ENCODE measurements around the gene GRAMD2A.

GRAMD2A gene

DNA sequence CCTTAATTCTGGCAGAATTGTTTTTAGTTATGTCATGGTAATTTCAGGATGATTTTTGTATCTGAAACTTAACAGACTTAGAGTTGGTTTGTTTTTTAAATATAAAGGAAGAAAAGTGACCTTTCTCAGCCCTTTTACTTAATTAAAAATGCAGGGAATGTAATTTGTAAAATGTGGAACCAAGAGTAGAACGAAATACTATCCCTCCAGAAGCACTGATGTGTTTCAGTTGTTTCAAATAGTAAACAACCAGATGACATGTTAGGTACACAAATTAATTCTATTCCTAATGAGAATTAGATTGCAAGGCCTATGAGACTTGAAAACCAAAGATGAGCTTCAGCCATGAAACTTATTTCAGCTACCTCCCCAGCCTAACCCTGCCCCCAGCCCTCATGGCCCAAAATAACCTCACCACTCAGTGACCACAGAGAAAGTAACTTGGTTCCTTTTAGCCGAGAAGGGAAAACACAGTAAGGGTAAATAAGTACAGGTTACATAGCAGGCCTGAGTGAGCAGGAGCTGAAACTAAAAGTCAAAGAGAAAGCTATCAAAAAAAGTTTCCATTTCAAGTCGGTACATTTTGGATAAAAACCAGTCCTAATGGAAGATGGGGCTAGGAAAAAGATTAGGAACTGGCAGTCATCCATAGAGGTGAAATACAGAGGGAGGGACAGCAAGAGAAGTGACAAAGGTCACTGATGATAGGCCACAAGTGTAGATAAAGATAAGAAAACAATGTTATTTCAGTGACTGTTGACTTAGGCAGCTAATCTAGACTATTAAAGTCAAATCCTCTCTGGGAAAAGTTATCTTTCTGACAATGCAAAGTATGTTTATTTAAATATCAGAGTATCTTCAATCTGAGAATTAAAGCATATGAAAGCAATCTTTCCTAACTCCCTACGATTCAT lies 56.2 kb downstream of the GRAMD2A start:
- peaks cover 0 to 2% of the 10 kb centered on the region in 2 donors for H3K36me3 ChIP-seq (ENCODE audit: control insufficient read depth in 1 of 2, insufficient read depth in 2 of 2, low read length in 2 of 2)
- no peak overlapping the region for H3K27ac ChIP-seq (ENCODE audit: low read depth, low read length)
- H3K27me3 ChIP-seq (ENCODE audit: control insufficient read depth in 1 of 2, insufficient read depth in 2 of 2, low read length in 2 of 2), result no peaks in the 10 kb centered on the region
- no peak overlapping the region for H3K4me3 ChIP-seq (ENCODE audit: low read depth in 1 of 2, low read length in 2 of 2)
- peaks cover 11 to 15% of the 10 kb centered on the region in 2 donors for H3K4me1 ChIP-seq (ENCODE audit: control insufficient read depth in 1 of 2, insufficient read depth in 2 of 2, low read length in 2 of 2)
- no peaks in the 10 kb centered on the region for H3K9me3 ChIP-seq (ENCODE audit: control insufficient read depth in 1 of 2, low read length in 2 of 2)
- H3K9ac ChIP-seq (ENCODE audit: low read depth in 1 of 2, low read length in 2 of 2), result no peak overlapping the region

GRCh38 chr15:72140088-72140487 lies 57.5 kb downstream of the GRAMD2A start:
- peaks cover 11 to 15% of the 10 kb centered on the region in 2 donors for H3K4me1 ChIP-seq (ENCODE audit: control insufficient read depth in 1 of 2, insufficient read depth in 2 of 2, low read length in 2 of 2)
- H3K9me3 ChIP-seq (ENCODE audit: control insufficient read depth in 1 of 2, low read length in 2 of 2), result no peaks in the 10 kb centered on the region
- no peaks in the 10 kb centered on the region for H3K27me3 ChIP-seq (ENCODE audit: control insufficient read depth in 1 of 2, insufficient read depth in 2 of 2, low read length in 2 of 2)
- peaks cover 0 to 2% of the 10 kb centered on the region in 2 donors for H3K36me3 ChIP-seq (ENCODE audit: control insufficient read depth in 1 of 2, insufficient read depth in 2 of 2, low read length in 2 of 2)
- H3K27ac ChIP-seq (ENCODE audit: low read depth, low read length), result no peak overlapping the region
- no peak overlapping the region for H3K4me3 ChIP-seq (ENCODE audit: low read depth in 1 of 2, low read length in 2 of 2)
- no peak overlapping the region for H3K9ac ChIP-seq (ENCODE audit: low read depth in 1 of 2, low read length in 2 of 2)

GRCh38 chr15:72139667-72140066 lies 57.9 kb downstream of the GRAMD2A start:
- H3K9ac ChIP-seq (ENCODE audit: low read depth in 1 of 2, low read length in 2 of 2), result no peak overlapping the region
- peaks cover 11 to 15% of the 10 kb centered on the region in 2 donors for H3K4me1 ChIP-seq (ENCODE audit: control insufficient read depth in 1 of 2, insufficient read depth in 2 of 2, low read length in 2 of 2)
- H3K27ac ChIP-seq (ENCODE audit: low read depth, low read length), result no peak overlapping the region
- H3K9me3 ChIP-seq (ENCODE audit: control insufficient read depth in 1 of 2, low read length in 2 of 2), result no peaks in the 10 kb centered on the region
- H3K4me3 ChIP-seq (ENCODE audit: low read depth in 1 of 2, low read length in 2 of 2), result no peak overlapping the region
- no peaks in the 10 kb centered on the region for H3K27me3 ChIP-seq (ENCODE audit: control insufficient read depth in 1 of 2, insufficient read depth in 2 of 2, low read length in 2 of 2)
- peaks cover 0 to 2% of the 10 kb centered on the region in 2 donors for H3K36me3 ChIP-seq (ENCODE audit: control insufficient read depth in 1 of 2, insufficient read depth in 2 of 2, low read length in 2 of 2)

- no peak overlapping the region for H3K9ac ChIP-seq (ENCODE audit: low read depth in 1 of 2, low read length in 2 of 2)
- no peak overlapping the region for H3K27ac ChIP-seq (ENCODE audit: low read depth, low read length)
Observed at GRCh38 chr15:72136170-72137051, 61.2 kb downstream of the GRAMD2A start.

DNA sequence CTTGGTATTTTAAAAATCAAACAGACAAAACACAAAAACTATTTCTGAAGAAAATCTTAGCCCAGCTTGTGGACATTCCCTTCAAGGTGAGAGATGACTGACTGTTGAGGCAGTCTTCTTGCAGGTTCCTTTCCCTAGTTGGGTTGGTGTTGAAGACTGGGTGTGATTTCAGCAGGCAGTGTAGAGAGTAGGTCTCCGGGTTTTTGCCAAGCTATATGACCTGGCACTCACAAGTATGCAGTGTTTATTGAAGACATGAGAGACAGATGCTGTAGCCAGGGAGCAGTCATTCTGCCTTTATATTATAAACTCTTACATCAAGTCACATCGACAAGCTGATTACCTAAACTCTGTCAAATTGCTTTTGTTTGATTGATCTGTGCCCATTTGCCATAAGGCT lies 61.9 kb downstream of the GRAMD2A start:
- no peak overlapping the region for H3K9ac ChIP-seq (ENCODE audit: low read depth in 1 of 2, low read length in 2 of 2)
- peaks cover 0 to 4% of the 10 kb centered on the region in 2 donors for H3K4me1 ChIP-seq (ENCODE audit: control insufficient read depth in 1 of 2, insufficient read depth in 2 of 2, low read length in 2 of 2)
- no peaks in the 10 kb centered on the region for H3K9me3 ChIP-seq (ENCODE audit: control insufficient read depth in 1 of 2, low read length in 2 of 2)
- no peaks in the 10 kb centered on the region for H3K27me3 ChIP-seq (ENCODE audit: control insufficient read depth in 1 of 2, insufficient read depth in 2 of 2, low read length in 2 of 2)
- H3K27ac ChIP-seq (ENCODE audit: low read depth, low read length), result no peak overlapping the region
- peaks cover 0 to 2% of the 10 kb centered on the region in 2 donors for H3K36me3 ChIP-seq (ENCODE audit: control insufficient read depth in 1 of 2, insufficient read depth in 2 of 2, low read length in 2 of 2)
- H3K4me3 ChIP-seq (ENCODE audit: low read depth in 1 of 2, low read length in 2 of 2), result no peak overlapping the region

More at GRCh38 chr15:72136170-72137051, 61.2 kb downstream of the GRAMD2A start:
- H3K4me3 ChIP-seq (ENCODE audit: low read depth in 1 of 2, low read length in 2 of 2), result no peak overlapping the region
- no peaks in the 10 kb centered on the region for H3K27me3 ChIP-seq (ENCODE audit: control insufficient read depth in 1 of 2, insufficient read depth in 2 of 2, low read length in 2 of 2)
- no peaks in the 10 kb centered on the region for H3K9me3 ChIP-seq (ENCODE audit: control insufficient read depth in 1 of 2, low read length in 2 of 2)
- peaks cover 0 to 2% of the 10 kb centered on the region in 2 donors for H3K36me3 ChIP-seq (ENCODE audit: control insufficient read depth in 1 of 2, insufficient read depth in 2 of 2, low read length in 2 of 2)
- peaks cover 2 to 11% of the 10 kb centered on the region in 2 donors for H3K4me1 ChIP-seq (ENCODE audit: control insufficient read depth in 1 of 2, insufficient read depth in 2 of 2, low read length in 2 of 2)

GRCh38 chr15:72133211-72133610 lies 64.4 kb downstream of the GRAMD2A start:
- H3K36me3 ChIP-seq (ENCODE audit: control insufficient read depth in 1 of 2, insufficient read depth in 2 of 2, low read length in 2 of 2), result no peaks in the 10 kb centered on the region
- no peaks in the 10 kb centered on the region for H3K27me3 ChIP-seq (ENCODE audit: control insufficient read depth in 1 of 2, insufficient read depth in 2 of 2, low read length in 2 of 2)

DNA sequence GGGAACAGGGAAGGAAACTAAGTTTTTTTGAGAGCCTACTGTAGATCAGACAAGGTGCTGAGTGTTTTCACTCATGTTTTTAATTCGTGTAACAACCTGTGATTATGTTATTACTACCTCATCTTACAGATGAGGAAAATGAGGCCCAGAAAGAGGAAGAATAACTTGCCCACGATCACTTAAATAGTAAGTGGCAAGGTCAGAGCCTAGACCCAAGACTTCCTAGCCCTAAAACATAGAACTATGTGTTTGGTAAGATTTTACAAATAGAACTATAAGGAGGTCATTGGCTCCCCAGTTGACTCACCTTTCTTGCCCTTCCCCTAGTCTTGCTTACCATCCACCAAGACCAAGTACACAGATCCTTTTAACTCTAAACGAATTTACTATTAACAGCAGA lies 65.7 kb downstream of the GRAMD2A start:
- Histone ChIP-seq H3K4me3 (ENCODE audit: low read depth in 1 of 2, low read length in 2 of 2) (no peak overlapping the region), H3K4me1 (ENCODE audit: control insufficient read depth in 1 of 2, insufficient read depth in 2 of 2, low read length in 2 of 2) (no peaks in the 10 kb centered on the region), H3K27me3 (ENCODE audit: control insufficient read depth in 1 of 2, insufficient read depth in 2 of 2, low read length in 2 of 2) (no peaks in the 10 kb centered on the region), H3K9me3 (ENCODE audit: control insufficient read depth in 1 of 2, low read length in 2 of 2) (no peaks in the 10 kb centered on the region), H3K27ac (ENCODE audit: low read depth, low read length) (no peak overlapping the region), H3K9ac (ENCODE audit: low read depth in 1 of 2, low read length in 2 of 2) (no peak overlapping the region), H3K36me3 (ENCODE audit: control insufficient read depth in 1 of 2, insufficient read depth in 2 of 2, low read length in 2 of 2) (no peaks in the 10 kb centered on the region)

More at GRCh38 chr15:72133211-72133610, 64.4 kb downstream of the GRAMD2A start:
- H3K9ac ChIP-seq (ENCODE audit: low read depth in 1 of 2, low read length in 2 of 2), result no peak overlapping the region
- H3K27ac ChIP-seq (ENCODE audit: low read depth, low read length), result no peak overlapping the region
- H3K4me1 ChIP-seq (ENCODE audit: control insufficient read depth in 1 of 2, insufficient read depth in 2 of 2, low read length in 2 of 2), result peaks cover 0 to 4% of the 10 kb centered on the region in 2 donors
- no peak overlapping the region for H3K4me3 ChIP-seq (ENCODE audit: low read depth in 1 of 2, low read length in 2 of 2)
- no peaks in the 10 kb centered on the region for H3K9me3 ChIP-seq (ENCODE audit: control insufficient read depth in 1 of 2, low read length in 2 of 2)

- H3K9me3 ChIP-seq (ENCODE audit: control insufficient read depth in 1 of 2, low read length in 2 of 2), result no peaks in the 10 kb centered on the region
- H3K9ac ChIP-seq (ENCODE audit: low read depth in 1 of 2, low read length in 2 of 2), result no peak overlapping the region
- H3K36me3 ChIP-seq (ENCODE audit: control insufficient read depth in 1 of 2, insufficient read depth in 2 of 2, low read length in 2 of 2), result no peaks in the 10 kb centered on the region
- H3K4me3 ChIP-seq (ENCODE audit: low read depth in 1 of 2, low read length in 2 of 2), result no peak overlapping the region
- H3K4me1 ChIP-seq (ENCODE audit: control insufficient read depth in 1 of 2, insufficient read depth in 2 of 2, low read length in 2 of 2), result no peaks in the 10 kb centered on the region
- H3K27ac ChIP-seq (ENCODE audit: low read depth, low read length), result no peak overlapping the region
- no peaks in the 10 kb centered on the region for H3K27me3 ChIP-seq (ENCODE audit: control insufficient read depth in 1 of 2, insufficient read depth in 2 of 2, low read length in 2 of 2)
Observed at GRCh38 chr15:72130272-72130671, 67.3 kb downstream of the GRAMD2A start.

DNA sequence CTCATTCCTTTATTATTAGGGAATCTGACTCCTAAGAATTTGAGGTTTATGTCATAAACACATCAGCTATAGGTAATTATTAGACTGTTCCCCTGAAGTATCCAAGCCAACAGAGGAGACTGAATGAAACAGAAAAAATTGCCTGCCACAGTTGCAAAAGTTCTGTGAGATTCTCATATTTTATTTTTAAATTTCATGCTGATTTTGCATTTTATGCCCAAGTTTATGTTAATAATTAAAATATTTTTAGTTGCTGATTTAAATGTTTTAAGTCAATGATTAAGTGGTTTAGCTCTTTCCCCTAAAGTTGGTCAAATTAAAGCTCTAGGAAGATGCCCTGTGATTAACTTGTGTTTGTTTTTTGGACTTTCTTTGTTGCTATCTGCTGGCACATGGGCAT lies 69.2 kb downstream of the GRAMD2A start:
- H3K9ac ChIP-seq (ENCODE audit: low read depth in 1 of 2, low read length in 2 of 2), result no peak overlapping the region
- H3K4me1 ChIP-seq (ENCODE audit: control insufficient read depth in 1 of 2, insufficient read depth in 2 of 2, low read length in 2 of 2), result no peaks in the 10 kb centered on the region
- H3K27ac ChIP-seq (ENCODE audit: low read depth, low read length), result no peak overlapping the region
- no peaks in the 10 kb centered on the region for H3K9me3 ChIP-seq (ENCODE audit: control insufficient read depth in 1 of 2, low read length in 2 of 2)
- H3K27me3 ChIP-seq (ENCODE audit: control insufficient read depth in 1 of 2, insufficient read depth in 2 of 2, low read length in 2 of 2), result no peaks in the 10 kb centered on the region
- no peak overlapping the region for H3K4me3 ChIP-seq (ENCODE audit: low read depth in 1 of 2, low read length in 2 of 2)
- no peaks in the 10 kb centered on the region for H3K36me3 ChIP-seq (ENCODE audit: control insufficient read depth in 1 of 2, insufficient read depth in 2 of 2, low read length in 2 of 2)

Measured in duodenal mucosa (tissue), 2 donors.